ENCODE data around the gene ZBTB16. TPM values are rescaled to one million over a fixed set of nuclear protein-coding genes. Genes with fewer than 3 reads are reported as not detected.
A peak's percentile ranks its signal among the peaks of the same experiment; 100 is the strongest.

Gene ZBTB16
- polyA plus RNA-seq, 1 experiment: not detected

GRCh38 chr11:114276077-114276476 is 216.6 kb downstream of the ZBTB16 start:
- H3K27ac ChIP-seq (ENCODE audit: low read depth, low read length): no peak overlapping the region
- POLR2A ChIA-PET: no interaction called here
- no peak overlapping the region for H3K4me3 ChIP-seq (ENCODE audit: low read depth, low read length)
- CTCF ChIA-PET: interaction anchor here (3.6 kb wide), 1 partner anchor 15 kb away, joined by 25 read pairs; no protein-coding TSS in a partner anchor
- H3K9me3 ChIP-seq (ENCODE audit: control insufficient read depth, insufficient read depth, low read length): no peaks in the 10 kb centered on the region
- TF ChIP-seq CTCF (IDR thresholded peaks at IDR 0.05; ENCODE audit: low read depth, low read length): no peak
- H3K27me3 ChIP-seq (ENCODE audit: control insufficient read depth, insufficient read depth, low read length): peaks cover 21% of the 10 kb centered on the region
- no peak for DNase-seq (ENCODE audit: low read depth, low spot score)

- TF ChIP-seq CTCF (IDR thresholded peaks at IDR 0.05; ENCODE audit: low read depth, low read length): no peak
- Histone ChIP-seq H3K27ac (ENCODE audit: low read depth, low read length) (no peak overlapping the region), H3K4me3 (ENCODE audit: low read depth, low read length) (no peak overlapping the region), H3K27me3 (ENCODE audit: control insufficient read depth, insufficient read depth, low read length) (peaks cover 16% of the 10 kb centered on the region), H3K9me3 (ENCODE audit: control insufficient read depth, insufficient read depth, low read length) (no peaks in the 10 kb centered on the region)
- POLR2A ChIA-PET: no interaction called here
- CTCF ChIA-PET: interaction anchor here (1.4 to 3.7 kb wide), 3 partner anchors 15 to 63 kb away, joined by 3 to 25 read pairs (median 16); no protein-coding TSS in a partner anchor
- no peak for DNase-seq (ENCODE audit: low read depth, low spot score)
Measured at GRCh38 chr11:114277637-114278341, 218.3 kb downstream of the ZBTB16 start.

- TF ChIP-seq CTCF (IDR thresholded peaks at IDR 0.05; ENCODE audit: low read depth, low read length): no peak
- POLR2A ChIA-PET: no interaction called here
- CTCF ChIA-PET: interaction anchor here (1.4 to 3.7 kb wide), 3 partner anchors 16 to 62 kb away, joined by 3 to 25 read pairs (median 16); no protein-coding TSS in a partner anchor
- no peak overlapping the region for H3K4me3 ChIP-seq (ENCODE audit: low read depth, low read length)
- DNase-seq (ENCODE audit: low read depth, low spot score): no peak
- H3K27ac ChIP-seq (ENCODE audit: low read depth, low read length): no peak overlapping the region
- H3K9me3 ChIP-seq (ENCODE audit: control insufficient read depth, insufficient read depth, low read length): no peaks in the 10 kb centered on the region
- peaks cover 12% of the 10 kb centered on the region for H3K27me3 ChIP-seq (ENCODE audit: control insufficient read depth, insufficient read depth, low read length)
Measured at GRCh38 chr11:114278342-114279065, 219.0 kb downstream of the ZBTB16 start.

GRCh38 chr11:114279792-114280546 is 220.5 kb downstream of the ZBTB16 start:
- TF ChIP-seq CTCF (IDR thresholded peaks at IDR 0.05; ENCODE audit: low read depth, low read length): no peak
- H3K27ac ChIP-seq (ENCODE audit: low read depth, low read length): peak overlapping the region; percentile 11
- CTCF ChIA-PET: interaction anchor here (0.9 to 4.0 kb wide), 10 partner anchors 11 to 481 kb away, joined by 3 to 37 read pairs (median 8); no protein-coding TSS in a partner anchor
- H3K27me3 ChIP-seq (ENCODE audit: control insufficient read depth, insufficient read depth, low read length): peaks cover 7% of the 10 kb centered on the region
- DNase-seq (ENCODE audit: low read depth, low spot score): no peak
- no peak overlapping the region for H3K4me3 ChIP-seq (ENCODE audit: low read depth, low read length)
- H3K9me3 ChIP-seq (ENCODE audit: control insufficient read depth, insufficient read depth, low read length): no peaks in the 10 kb centered on the region
- POLR2A ChIA-PET: no interaction called here
